GM19035 (cell line): ENCODE results near the gene POLR3G.
A peak's percentile ranks its signal among the peaks of the same experiment; 100 is the strongest.

Source experiments
- ATAC-seq: cut with Tn5 transposase; IDR thresholded peaks from one replicate; pipeline ENCODE4 v1.9.1; 2021; ENCODE audit not compliant: unreplicated experiment

The POLR3G gene

GRCh38 chr5:90503596-90503995 lies 28.9 kb downstream of the POLR3G start:
- no peak for ATAC-seq

- no peak for ATAC-seq
These were observed 30.1 kb downstream of the POLR3G start for GRCh38 chr5:90504743-90505142.

- no peak for ATAC-seq
These were observed 31.6 kb downstream of the POLR3G start for GRCh38 chr5:90506221-90506620.

GRCh38 chr5:90510438-90510837 lies 35.8 kb downstream of the POLR3G start:
- no peak for ATAC-seq

- ATAC-seq: no peak
These were observed 39.9 kb downstream of the POLR3G start for GRCh38 chr5:90514520-90514919.

- ATAC-seq: no peak
These were observed 44.0 kb downstream of the POLR3G start for GRCh38 chr5:90518661-90519060.

- ATAC-seq: no peak
These were observed 44.4 kb downstream of the POLR3G start for GRCh38 chr5:90519081-90519480.

- ATAC-seq: peak; percentile 1
These were observed 54.0 kb downstream of the POLR3G start for GRCh38 chr5:90528601-90529193.

- peak; percentile 92 for ATAC-seq
These were observed 54.7 kb downstream of the POLR3G start, which contains the start of gene LYSMD3 for GRCh38 chr5:90529194-90529938. Gene LYSMD3, minus strand, starts transcription at chr5:90529584. Its CDS starts 4,295 bp downstream, at chr5:90525289.

- ATAC-seq: peak; percentile 46
These were observed 55.4 kb downstream of the POLR3G start for GRCh38 chr5:90529939-90530677.

- no peak for ATAC-seq
These were observed 56.2 kb downstream of the POLR3G start for GRCh38 chr5:90530736-90531487.

GRCh38 chr5:90533794-90534193 lies 59.1 kb downstream of the POLR3G start:
- ATAC-seq: no peak

- no peak for ATAC-seq
These were observed 60.3 kb downstream of the POLR3G start for GRCh38 chr5:90534922-90535321.

GRCh38 chr5:90542827-90543519 lies 68.3 kb downstream of the POLR3G start:
- ATAC-seq: no peak

- no peak for ATAC-seq
These were observed 70.8 kb downstream of the POLR3G start for GRCh38 chr5:90545511-90545910.

GRCh38 chr5:90546216-90546837 lies 71.7 kb downstream of the POLR3G start:
- ATAC-seq: no peak

- no peak for ATAC-seq
These were observed 72.4 kb downstream of the POLR3G start for GRCh38 chr5:90547072-90547536.

GRCh38 chr5:90548069-90548593 lies 73.5 kb downstream of the POLR3G start:
- ATAC-seq: no peak

GRCh38 chr5:90549223-90549622 lies 74.6 kb downstream of the POLR3G start:
- ATAC-seq: no peak
